Thoracic aorta (tissue), 2 donors: Measurements from ENCODE around the gene TRPC4. TPM values are rescaled to one million over a fixed set of nuclear protein-coding genes. Genes with fewer than 3 reads are reported as not detected.

Experiments
- ATAC-seq: fragments of 150-250 bp; one replicate; pipeline ENCODE4 v1.8.0; 2017; ENCODE audit warnings: low read depth; ENCODE audit not compliant: insufficient number of reproducible peaks, low FRiP score
- DNase-seq: peaks from one replicate; pipeline ENCODE4 v3.0.0-alpha.2; 2020; ENCODE audit warnings: low spot score
- H3K27ac ChIP-seq, 2 donors: fragments of 200-600 bp; sonication (generic); 1 replicate in 1 of 2; 2 replicates in 1 of 2; pipeline ENCODE4 v1.5.1; 2016; ENCODE audit warnings: mild to moderate bottlenecking in 2 of 2, moderate library complexity in 2 of 2
- H3K27me3 ChIP-seq: fragments of 200-600 bp; sonication (generic); replicated peaks from 2 replicates; pipeline ENCODE4 v1.6.0; 2016; ENCODE audit warnings: mild to moderate bottlenecking; ENCODE audit not compliant: insufficient read depth
- H3K36me3 ChIP-seq: fragments of 200-600 bp; sonication (generic); one replicate; pipeline ENCODE4 v1.5.1; 2016
- H3K4me1 ChIP-seq, 2 donors: fragments of 200-600 bp; sonication (generic); 1 replicate in 1 of 2; 2 replicates in 1 of 2; pipeline versions ENCODE4 v1.5.1 to v1.6.0; 2016; ENCODE audit warnings: low read depth in 2 of 2, mild to moderate bottlenecking in 1 of 2; ENCODE audit not compliant: control insufficient read depth in 1 of 2
- H3K4me3 ChIP-seq: fragments of 200-600 bp; sonication (generic); 2 replicates; pipeline ENCODE4 v1.5.1; 2016; ENCODE audit warnings: mild to moderate bottlenecking
- H3K9me3 ChIP-seq: fragments of 200-600 bp; sonication (generic); 2 replicates; pipeline ENCODE4 v1.5.1; 2016
- CTCF ChIP-seq: fragments of 200-600 bp; sonication (generic); IDR thresholded peaks from one replicate; pipeline ENCODE4 v1.5.1; 2019; ENCODE audit warnings: antibody characterized with exemption
- total RNA-seq, 2 donors: library from RNA; depleted of rRNA; stranded (reverse); fragments of >200 nt; gene quantifications; one replicate each; pipeline versions ENCODE4 v1.1.0 to v1.2.3, GENCODE V29; 2016

The TRPC4 gene
- total RNA-seq, 2 donors from 2014 or later = 7.1 to 7.6 TPM

- Histone ChIP-seq H3K9me3 (no peaks in the 10 kb centered on the region), H3K4me1 (peaks cover 0 to 9% of the 10 kb centered on the region in 2 donors), H3K36me3 (no peaks in the 10 kb centered on the region), H3K4me3 (no peak overlapping the region), H3K27me3 (no peaks in the 10 kb centered on the region), H3K27ac (no peak overlapping the region)
- DNase-seq (no peak), ATAC-seq (no peak)
- TF ChIP-seq CTCF = no peak
Observed at GRCh38 chr13:37906880-37907279, 37.3 kb upstream of the TRPC4 start.

- Histone ChIP-seq H3K4me1 (peaks cover 0 to 9% of the 10 kb centered on the region in 2 donors), H3K4me3 (no peak overlapping the region), H3K36me3 (no peaks in the 10 kb centered on the region), H3K9me3 (no peaks in the 10 kb centered on the region), H3K27me3 (no peaks in the 10 kb centered on the region), H3K27ac (no peak overlapping the region)
- no peak for ATAC-seq
- no peak for DNase-seq
- TF ChIP-seq CTCF = no peak
Observed at GRCh38 chr13:37905736-37906135, 36.2 kb upstream of the TRPC4 start.

GRCh38 chr13:37899753-37900152, 30.2 kb upstream of the TRPC4 start:
- H3K36me3 ChIP-seq = no peaks in the 10 kb centered on the region

GRCh38 chr13:37893321-37893720, 23.7 kb upstream of the TRPC4 start:
- Histone ChIP-seq H3K36me3 (no peaks in the 10 kb centered on the region), H3K4me1 (no peaks in the 10 kb centered on the region), H3K27ac (no peak overlapping the region), H3K9me3 (no peaks in the 10 kb centered on the region), H3K27me3 (no peaks in the 10 kb centered on the region), H3K4me3 (no peak overlapping the region)
- DNase-seq (no peak), ATAC-seq (no peak)
- TF ChIP-seq CTCF = no peak

More at GRCh38 chr13:37899753-37900152, 30.2 kb upstream of the TRPC4 start:
- ATAC-seq = no peak
- Histone ChIP-seq H3K9me3 (no peaks in the 10 kb centered on the region), H3K4me1 (no peaks in the 10 kb centered on the region), H3K4me3 (no peak overlapping the region), H3K27ac (no peak overlapping the region), H3K27me3 (no peaks in the 10 kb centered on the region)
- TF ChIP-seq CTCF = no peak
- no peak for DNase-seq

GRCh38 chr13:37889820-37890219, 20.2 kb upstream of the TRPC4 start:
- ATAC-seq = no peak
- H3K4me1 ChIP-seq = peaks cover 0 to 8% of the 10 kb centered on the region in 2 donors
- DNase-seq = no peak
- H3K9me3 ChIP-seq = no peaks in the 10 kb centered on the region
- H3K36me3 ChIP-seq = no peaks in the 10 kb centered on the region
- TF ChIP-seq CTCF = no peak
- H3K27me3 ChIP-seq = no peaks in the 10 kb centered on the region
- no peak overlapping the region for H3K27ac ChIP-seq
- no peak overlapping the region for H3K4me3 ChIP-seq
